ENCODE results near the gene TUBB2A.

- TF ChIP-seq CTCF (conservative IDR thresholded peaks at IDR 0.05; ENCODE audit: low read depth, low read length), result no peak
- TF ChIP-seq EZH2 (IDR thresholded peaks at IDR 0.05; ENCODE audit: borderline replicate concordance, low read depth, low read length, poor library complexity, severe bottlenecking), result no peak
Measured at GRCh38 chr6:3125815-3126214, 31.5 kb downstream of the TUBB2A start.
